NOMO-1 (cell line): ENCODE measurements around the gene NEU3.
"Not testable (repeated sequence)": the region's sequence is repeated elsewhere in the genome, so short reads cannot be mapped to it uniquely, and the experiment has no call there.

ENCODE experiments used
- DNase-seq, 2 experiments: peaks; one replicate each; lab custom pipeline; 2025; ENCODE audit not compliant: unreplicated experiment in 2 of 2; lab: John Stamatoyannopoulos, UW

NEU3 gene

GRCh38 chr11:75028321-75028720 is 39.6 kb downstream of the NEU3 start:
- DNase-seq: no peak

DNA sequence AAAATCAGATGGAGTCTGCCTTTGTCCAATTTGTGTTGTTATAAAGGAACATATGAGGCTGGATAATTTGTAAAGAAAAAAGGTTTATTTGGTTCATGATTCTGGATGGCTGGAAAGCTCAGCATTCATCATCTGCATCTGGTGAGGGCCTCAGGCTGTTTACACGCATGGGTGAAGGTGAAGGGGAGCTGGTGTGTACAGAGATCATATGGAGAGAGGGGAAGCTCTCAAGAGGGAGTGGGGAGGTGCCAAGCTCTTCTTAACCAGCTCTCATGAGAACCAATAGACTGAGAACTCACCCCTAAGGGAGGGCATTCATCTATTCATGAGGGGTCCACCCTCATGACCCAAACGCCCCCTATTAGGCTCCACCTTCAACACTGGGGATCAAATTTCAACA is 40.0 kb downstream of the NEU3 start:
- no peak for DNase-seq

DNA sequence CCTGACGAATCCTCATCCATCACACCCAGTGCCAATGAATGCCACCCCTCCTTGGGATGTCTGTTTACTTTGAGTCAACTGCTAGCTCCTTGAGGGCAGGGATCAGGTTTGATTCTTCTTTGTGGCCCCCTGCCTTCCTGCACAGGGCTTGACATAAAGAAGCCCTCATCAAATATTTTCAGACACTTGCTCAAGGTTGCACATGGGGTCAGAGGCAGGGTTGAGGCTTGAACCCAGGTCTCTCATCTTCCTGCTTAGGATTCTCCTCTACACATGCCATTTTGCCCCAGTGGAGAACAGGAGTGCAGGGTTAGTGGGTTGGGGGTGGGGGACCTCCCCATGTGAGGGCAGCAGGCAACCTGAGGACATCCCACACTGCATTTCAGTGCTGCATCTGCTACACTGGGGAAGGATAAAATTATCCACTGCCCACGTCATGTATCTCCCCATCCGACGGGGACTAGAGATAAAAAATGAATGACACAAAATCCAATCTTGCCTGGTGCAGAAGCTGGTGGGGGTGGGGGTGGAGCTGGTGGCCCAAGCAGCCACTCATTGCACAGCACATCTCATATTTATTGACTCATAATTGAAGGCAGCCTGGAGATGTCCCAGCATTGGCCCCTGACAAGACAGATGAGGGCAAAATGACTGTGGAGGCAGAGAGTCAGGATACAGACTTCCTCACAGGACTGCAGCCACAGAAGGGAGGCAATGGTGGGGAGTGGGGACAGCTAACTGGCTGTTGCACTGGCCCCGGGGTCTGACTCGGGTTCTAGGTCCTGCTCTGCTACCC is 41.3 kb downstream of the NEU3 start:
- no peak for DNase-seq

DNA sequence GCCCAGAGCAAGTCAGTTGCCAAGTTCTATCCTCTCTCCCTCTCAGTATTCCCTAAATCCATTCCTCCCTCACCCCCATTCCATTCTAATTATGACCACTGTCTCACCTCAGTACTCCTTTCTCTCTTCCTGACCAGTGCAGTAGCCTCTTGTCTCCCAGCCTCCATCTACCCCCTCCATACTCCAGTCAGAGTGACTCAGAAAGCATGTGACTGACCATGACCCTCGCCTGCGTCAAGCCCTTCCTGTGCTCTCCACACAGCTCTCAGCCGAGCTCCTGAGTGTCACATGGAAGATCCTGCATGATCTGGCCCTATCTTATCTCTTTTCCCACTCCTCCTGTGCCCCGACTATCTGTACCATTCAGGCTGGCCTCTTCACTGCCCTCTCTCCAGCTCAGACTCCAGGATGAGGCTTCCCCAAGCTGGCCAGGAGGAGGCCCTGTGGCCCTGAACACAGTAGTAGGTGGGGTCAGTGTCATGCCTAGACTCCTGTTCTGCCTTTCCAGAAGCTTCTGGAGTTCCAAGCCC is 42.6 kb downstream of the NEU3 start:
- DNase-seq: no peak

GRCh38 chr11:75031771-75032549 is 43.2 kb downstream of the NEU3 start:
- peak in 1 of 2 experiments; percentile 3 for DNase-seq

- no peak for DNase-seq
Measured at GRCh38 chr11:75032550-75032935, 43.8 kb downstream of the NEU3 start.

GRCh38 chr11:75033916-75034315 is 45.2 kb downstream of the NEU3 start:
- DNase-seq: no peak

- no peak for DNase-seq
Measured at GRCh38 chr11:75035256-75035655, 46.5 kb downstream of the NEU3 start.

DNA sequence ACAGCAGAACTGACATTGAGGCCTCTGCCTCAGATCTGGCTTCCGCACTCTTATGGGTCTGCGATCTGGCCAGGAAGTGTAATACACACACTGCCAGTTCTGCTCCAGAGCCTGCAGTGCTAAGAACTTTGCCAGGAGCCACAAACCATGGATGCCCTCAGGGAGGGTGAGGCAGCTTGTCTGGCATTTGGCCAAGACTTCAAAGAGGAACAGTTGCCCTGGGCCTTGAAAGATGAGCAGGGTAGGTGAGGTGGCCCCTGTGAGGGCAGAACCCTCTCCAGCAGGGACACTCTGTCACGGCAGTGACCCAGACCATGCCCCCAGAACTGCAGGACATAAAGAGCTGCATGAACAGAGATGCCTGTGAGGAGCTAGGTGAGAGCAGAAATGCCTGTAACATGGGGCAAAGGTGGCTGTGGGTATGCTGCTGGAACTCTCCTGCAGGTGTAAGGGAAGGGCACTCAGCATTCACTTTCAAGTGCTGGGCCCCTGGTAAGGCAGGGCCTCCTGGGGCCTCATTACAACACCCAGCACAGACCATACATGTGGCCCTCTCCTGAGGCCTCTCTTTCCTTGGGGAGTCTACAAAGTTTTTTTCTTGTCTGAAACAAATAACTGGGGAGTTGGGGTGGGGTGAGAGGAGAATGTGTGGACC is 47.3 kb downstream of the NEU3 start:
- no peak for DNase-seq

DNA sequence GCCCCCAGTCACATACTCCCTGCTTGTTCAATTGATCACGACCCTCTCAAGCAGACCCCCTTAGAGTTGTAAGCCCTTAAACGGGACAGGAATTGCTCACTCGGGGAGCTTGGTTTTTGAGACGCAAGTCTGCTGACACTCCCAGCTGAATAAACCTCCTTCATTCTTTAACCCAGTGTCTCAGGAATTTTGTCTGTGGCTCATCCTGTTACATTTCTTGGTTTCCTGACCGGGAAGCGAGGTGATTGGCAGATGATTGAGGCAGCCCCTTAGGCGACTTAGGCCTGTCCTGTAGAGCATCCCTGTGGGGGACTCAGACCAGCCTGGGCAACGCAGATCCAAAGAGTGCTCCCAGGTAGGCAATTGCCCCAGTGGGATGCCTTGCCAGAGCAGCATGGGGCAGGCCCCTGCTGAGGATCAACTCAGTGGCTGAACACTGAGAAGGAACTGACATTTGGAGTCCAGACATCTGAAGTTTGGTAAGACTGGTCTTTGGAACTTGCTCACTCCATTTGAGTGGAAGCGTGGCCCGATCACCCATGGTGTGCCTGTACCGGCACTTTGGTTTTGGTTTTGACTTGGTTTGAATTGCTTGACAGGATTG is 51.5 kb downstream of the NEU3 start:
- DNase-seq: no peak

GRCh38 chr11:75041263-75041662 is 52.5 kb downstream of the NEU3 start:
- no peak for DNase-seq

GRCh38 chr11:75041821-75042220 is 53.1 kb downstream of the NEU3 start:
- not testable (repeated sequence) for DNase-seq

GRCh38 chr11:75044381-75045170 is 55.8 kb downstream of the NEU3 start:
- not testable (repeated sequence) for DNase-seq

- DNase-seq: not testable (repeated sequence)
Measured at GRCh38 chr11:75046668-75047067, 57.9 kb downstream of the NEU3 start.

DNA sequence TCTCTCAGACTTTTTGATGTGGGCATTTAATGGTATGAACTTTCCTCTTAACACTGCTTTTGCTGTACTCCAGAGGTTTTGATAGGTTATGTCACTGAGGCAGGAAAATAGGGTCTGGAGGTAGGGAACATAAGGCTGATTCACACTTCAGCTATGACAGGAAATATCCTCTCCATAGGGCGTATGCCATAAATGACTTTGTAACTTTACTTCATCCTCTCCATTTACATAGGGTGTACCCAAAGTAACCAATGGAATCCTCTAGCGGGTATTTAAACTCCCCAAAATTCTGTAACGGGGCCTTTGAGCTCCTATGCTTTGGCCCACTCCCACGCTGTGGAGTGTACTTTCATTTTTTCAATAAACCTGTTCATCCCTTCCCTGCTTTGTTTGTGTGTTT is 58.5 kb downstream of the NEU3 start:
- DNase-seq: no peak

DNA sequence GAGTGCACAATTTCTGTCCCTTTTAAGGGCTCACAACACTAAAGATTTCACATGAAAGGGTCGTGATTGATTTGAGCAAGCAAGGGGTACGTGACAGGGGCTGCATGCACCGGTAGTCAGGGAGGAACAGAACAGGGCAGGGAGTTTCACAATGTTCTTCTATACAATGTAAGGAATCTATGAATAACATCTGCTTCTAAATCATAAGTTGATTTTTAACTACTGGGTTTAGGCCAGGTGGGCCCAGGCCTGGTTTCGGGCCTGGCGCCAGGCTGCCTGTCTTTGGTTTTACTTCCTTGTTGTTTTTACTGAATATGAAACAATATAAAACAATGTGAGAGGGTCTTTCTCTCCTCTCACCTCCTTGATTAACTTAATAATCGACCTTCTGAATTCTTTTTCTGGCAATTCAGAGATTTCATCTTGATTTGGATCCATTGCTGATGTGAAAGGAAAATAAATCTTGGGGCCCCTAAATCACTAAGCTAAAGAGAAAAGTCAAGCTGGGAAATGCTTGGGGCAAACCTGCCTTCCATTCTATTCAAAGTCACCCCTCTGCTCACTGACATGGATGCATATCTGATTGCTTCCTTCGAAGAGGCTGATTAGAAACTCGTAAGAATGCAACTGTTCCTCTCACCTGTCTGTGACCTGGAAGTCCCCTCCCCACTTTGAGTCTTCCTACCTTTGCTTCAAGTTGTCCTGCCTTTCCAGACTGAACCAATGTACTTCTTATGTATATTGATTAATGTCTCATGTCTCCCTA is 61.0 kb downstream of the NEU3 start:
- DNase-seq: not testable (repeated sequence)

- no peak for DNase-seq
Measured at GRCh38 chr11:75050516-75050915, 61.8 kb downstream of the NEU3 start.

DNA sequence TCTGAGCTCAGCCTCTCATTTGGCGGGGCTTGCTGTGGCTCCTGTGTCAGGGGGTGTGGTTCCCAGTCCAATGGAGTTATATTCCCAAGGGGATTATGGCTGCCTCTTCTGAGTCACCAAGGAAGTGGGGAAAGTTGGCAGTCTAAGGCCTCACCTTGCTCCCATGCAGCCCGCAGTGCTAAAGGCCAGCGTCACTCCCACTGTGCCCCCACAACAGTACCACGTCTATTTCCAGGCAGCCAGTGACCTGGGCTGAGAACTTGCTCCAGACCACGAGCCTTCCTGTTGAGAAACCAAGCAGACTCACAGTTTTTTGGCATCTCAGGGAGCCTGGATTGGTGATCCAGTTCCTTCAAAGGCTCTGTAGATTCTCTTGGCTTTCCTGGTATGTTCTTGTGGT is 62.3 kb downstream of the NEU3 start:
- no peak for DNase-seq

GRCh38 chr11:75052457-75052856 is 63.7 kb downstream of the NEU3 start:
- DNase-seq: no peak
